Epithelial cell of esophagus (primary cell): Measurements from ENCODE around the gene POLR2J.
"Not testable (repeated sequence)": the region's sequence is repeated elsewhere in the genome, so short reads cannot be mapped to it uniquely, and the experiment has no call there.

Source experiments
- DNase-seq: peaks from one replicate; pipeline ENCODE4 v3.0.0; 2010; ENCODE audit warnings: low read depth
- H3K4me3 ChIP-seq: 2 replicates; pipeline ENCODE4 v1.5.1; 2011; ENCODE audit warnings: mild to moderate bottlenecking, low read length, control low read depth
- TF ChIP-seq, protein P1 (sequence below): IDR thresholded peaks from 2 replicates; pipeline ENCODE4 v1.5.1; 2011; ENCODE audit warnings: low read depth, mild to moderate bottlenecking, low read length, control low read depth, inconsistent platforms; ENCODE audit not compliant: insufficient read depth; ENCODE audit errors: missing control alignments

Gene POLR2J

DNA sequence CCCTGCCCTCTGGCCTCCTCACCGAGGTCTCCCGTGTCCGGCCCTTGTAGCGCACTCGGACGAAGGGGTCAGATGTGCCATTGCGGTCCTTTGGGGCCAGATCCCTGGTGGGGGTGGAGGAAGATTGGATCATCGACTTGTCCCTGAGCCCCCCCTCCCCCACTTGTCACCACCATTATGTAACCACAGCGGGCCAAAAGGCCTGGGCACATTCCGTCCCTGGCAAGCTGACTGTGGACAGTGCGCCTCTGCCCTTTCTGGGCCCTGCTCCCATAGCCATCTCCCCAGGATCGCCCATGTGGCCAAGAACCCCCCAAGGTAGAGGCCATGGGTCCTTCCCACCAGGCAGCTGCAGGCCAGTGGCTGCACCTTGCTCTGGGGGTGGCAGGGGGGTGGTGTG lies 24.4 kb upstream of the POLR2J start:
- H3K4me3 ChIP-seq, DNase-seq: not testable (repeated sequence)

DNA sequence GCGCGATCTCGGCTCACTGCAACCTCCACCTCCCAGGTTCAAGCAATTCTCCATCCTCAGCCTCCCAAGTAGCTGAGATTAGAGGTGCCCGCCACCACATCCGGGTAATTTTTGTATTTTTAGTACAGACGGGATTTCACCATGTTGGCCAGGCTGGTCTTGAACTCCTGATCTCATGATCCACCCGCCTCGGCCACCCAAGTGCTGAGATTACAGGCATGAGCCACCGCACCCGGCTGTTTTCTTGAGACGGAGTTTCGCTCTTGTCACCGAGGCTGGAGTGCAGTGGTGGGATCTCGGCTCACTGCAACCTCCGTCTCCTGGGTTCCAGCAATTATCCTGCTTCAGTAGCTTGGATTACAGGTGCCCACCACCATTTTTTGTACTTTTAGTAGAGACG lies 19.6 kb upstream of the POLR2J start:
- H3K4me3 ChIP-seq, DNase-seq: not testable (repeated sequence)

DNA sequence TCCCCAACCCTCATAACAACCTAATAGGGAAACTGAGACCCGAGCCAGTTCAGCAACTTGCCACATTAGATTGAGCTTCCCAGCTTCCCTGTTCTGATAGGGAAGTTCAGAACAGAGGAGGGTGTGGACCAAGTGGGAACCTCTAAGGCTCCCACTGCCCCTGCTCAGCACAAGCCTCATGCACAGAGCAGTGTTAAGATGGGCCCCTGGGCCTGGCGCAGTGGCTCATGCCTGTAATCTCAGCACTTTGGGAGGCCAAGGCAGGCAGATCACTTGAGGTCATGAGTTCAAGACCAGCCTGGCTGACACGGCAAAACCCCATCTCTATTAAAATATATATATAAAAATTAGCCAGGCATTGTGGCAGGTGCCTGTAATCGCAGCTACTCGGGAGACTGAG lies 18.6 kb upstream of the POLR2J start:
- H3K4me3 ChIP-seq, DNase-seq: not testable (repeated sequence)

DNA sequence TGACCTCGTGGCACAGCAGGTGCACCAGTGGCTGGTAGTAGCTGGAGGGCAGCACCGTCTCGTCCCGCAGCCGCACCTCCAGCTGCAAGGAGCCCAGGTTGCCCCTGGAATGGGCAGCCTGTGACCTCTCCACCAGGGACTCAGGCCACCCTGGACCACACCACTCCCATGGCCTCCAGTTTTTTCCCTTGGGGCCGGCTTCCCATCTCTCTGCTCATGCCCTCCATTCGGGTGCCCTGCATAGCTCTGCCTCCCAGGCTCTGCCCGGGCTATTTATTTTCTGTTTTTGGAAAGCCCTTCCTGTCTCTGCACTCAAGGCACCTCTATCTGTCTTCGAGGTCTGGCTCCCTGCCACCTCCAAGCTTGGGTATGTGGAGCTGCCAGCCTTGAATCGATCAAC lies 18.1 kb upstream of the POLR2J start:
- not testable (repeated sequence) for DNase-seq, H3K4me3 ChIP-seq

DNA sequence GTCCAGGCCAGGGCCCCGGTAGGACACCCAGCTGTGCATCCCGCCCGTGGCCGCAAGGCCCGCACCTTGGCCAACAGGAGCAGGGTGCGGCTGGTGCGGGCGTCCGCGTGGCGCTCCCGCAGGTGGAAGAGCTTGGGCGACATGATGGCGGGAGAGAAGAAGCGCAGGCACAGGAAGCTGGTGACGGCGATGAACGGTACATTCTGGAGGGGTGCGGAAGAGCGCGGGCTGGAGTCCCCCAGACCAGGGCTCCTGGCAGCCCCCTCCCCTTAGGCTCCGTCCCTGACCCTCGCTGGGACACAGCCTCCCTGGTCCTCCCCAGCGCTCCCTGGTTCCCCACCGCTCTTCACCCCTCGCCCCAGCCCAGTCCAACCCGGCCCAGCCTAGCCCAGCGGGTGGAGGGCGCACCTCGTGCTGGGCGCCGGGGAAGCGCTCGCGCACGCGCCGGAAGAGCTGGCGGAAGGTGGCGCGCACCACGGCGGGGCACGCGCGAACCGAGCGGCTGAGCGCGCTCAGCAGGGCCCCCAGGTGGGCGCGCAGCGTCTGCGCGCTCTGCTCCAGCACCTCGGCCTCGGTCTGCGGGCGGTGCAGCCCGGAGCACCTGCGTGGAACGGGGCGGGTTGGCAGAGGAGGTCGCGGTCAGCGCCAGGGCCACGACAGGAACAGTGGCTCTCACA lies 15.9 kb upstream of the POLR2J start:
- not testable (repeated sequence) for DNase-seq, H3K4me3 ChIP-seq

DNA sequence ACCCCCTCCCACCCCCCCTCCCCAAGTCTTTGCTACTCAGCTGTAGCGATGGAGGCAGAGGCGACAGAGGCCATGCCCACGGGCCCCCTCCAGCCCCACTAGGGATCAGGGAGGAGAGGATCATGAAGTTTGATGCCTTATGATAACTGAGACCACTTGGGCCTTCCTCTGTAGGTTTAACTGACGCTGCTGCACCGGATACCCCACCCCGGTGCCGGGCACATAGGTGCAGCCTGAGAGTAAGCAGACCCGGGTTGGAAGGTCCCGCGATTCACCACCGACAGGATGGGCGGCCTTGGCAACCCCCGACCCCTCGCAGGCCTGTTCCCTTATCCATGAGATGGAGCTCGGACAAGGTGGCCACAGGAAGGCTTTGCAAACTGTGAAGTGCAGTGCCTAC lies 15.3 kb upstream of the POLR2J start:
- not testable (repeated sequence) for H3K4me3 ChIP-seq, DNase-seq

DNA sequence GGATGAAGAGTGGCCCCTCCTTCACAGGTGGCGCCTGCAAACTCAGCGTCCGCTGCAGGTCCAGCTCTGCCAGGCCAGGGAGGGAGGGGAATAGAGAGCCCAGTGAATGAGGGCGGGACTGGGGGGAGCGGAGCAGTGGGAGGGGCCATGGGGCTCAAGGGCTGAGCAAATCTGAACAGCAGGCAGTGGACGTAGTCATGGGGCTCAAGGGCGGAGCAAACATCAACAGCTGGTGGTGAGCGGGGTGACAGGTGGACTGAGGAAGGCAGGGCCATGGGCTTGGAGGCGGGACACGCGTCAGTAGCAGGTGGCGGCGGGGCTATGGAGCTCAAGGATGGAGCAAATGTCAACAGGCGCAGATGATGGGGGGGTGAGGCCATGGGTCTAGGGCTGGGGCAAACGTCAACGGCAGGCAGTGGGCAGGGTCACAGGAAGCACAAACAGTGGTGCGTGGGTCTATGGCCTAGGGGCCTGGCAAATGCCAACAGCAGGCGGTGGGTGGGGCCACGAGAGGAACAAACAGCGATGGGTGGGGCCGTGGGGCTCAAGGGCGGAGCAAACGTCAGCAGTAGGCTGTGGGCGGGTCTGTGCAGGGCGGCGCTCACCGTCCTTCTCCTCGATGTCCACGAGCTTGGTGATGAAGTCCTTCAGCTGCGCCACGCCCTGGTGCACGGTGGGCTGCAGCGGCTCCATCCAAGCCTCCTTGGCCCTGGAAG lies 14.7 kb upstream of the POLR2J start:
- DNase-seq = not testable (repeated sequence)

DNA sequence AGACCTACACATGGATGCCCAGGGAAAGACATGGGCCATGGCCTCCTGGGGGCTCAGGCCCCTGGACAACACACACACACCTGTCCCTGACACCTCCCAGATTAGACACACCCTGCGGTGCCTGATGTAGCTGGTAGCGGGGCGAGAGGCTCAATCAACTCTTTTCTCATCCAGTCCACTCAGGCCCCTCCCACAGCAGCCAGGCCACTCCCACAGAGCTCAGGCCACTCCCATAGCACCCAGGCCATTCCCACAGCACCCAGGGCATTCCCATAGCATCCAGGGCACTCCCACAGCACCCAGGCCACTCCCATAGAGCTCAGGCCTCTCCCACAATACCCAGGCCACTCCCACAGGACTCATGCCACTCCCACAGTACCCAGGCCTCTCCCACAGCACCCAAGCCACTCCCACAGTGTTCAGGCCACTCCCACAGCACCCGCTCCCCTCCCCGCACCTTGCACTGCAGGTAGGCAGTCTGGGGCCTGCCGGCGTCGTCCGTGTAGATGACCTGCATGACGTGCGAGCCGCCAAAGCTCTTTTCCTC lies 11.9 kb upstream of the POLR2J start:
- not testable (repeated sequence) for DNase-seq, H3K4me3 ChIP-seq

More for the DNA sequence above, 14.7 kb upstream of the POLR2J start:
- not testable (repeated sequence) for H3K4me3 ChIP-seq

DNA sequence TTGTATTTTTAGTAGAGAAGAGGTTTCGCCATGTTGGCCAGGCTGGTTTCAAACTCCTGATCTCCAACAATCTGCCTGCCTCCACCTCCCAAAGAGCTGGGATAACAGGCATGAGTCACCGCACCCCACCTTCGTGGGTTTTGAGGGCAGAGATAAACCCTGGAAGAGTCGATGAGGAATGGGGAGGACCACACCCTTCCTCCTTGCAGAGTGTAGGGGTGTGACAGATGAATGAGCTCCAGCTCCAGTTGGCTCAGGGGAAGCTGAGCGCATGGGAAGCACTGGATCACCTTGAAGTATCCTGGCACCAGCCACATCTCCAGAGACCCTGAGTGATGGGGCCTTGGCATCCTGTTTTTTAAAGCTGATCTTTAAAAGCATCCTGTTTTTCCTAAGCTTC lies 5.6 kb upstream of the POLR2J start:
- DNase-seq, H3K4me3 ChIP-seq: not testable (repeated sequence)

DNA sequence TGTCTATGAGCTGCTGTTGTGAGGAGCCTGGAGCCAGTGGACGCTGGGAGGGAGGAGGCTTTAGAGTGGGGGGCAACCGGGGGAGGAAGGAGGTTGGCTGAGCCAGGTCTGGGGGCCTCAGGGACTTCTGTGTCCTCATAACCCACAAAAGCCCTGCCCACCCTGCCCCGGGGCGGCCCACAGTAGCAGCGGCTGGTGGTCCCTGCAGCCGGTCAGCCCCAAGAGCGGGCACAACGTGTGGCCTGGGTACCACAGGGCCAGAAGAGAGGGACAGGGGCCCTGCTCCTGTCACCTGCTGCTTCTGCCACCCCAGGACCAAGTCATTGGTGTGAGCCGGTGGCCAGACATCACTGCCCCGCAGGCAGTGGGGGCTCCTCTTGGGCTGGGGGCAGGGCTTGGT lies 3.2 kb upstream of the POLR2J start:
- not testable (repeated sequence) for DNase-seq, H3K4me3 ChIP-seq

DNA sequence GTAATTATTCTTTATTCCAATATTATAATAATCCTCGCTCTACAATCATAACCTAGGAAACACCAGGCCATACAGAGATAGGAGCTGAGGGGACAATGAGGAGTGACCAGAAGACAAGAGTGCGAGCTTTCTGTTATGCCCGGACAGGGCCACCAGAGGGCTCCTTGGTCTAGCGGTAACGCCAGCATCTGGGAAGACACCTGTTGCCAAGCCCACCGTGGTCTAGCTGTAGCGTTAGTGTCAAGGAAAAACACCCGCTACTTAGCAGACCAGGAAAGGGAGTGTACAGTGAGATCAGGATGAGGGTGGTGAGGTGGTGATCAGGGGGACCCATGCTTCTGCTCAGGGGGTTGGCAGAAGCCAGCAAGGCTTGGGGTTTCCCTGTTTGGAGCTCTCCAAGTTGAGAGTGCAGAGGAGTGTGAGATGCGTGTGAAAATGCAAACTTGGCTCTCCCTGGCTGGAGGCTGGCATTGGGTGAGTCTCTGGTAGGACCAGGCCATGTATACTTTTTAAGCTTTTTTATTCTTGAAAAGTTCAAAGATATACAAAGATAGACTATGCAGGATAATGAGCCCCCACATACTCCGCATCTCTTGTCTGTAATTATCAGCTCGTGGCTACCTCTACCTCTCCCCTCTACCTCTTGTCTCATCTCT lies 1.4 kb upstream of the POLR2J start:
- not testable (repeated sequence) for DNase-seq, H3K4me3 ChIP-seq
- TF ChIP-seq, protein P1, sequence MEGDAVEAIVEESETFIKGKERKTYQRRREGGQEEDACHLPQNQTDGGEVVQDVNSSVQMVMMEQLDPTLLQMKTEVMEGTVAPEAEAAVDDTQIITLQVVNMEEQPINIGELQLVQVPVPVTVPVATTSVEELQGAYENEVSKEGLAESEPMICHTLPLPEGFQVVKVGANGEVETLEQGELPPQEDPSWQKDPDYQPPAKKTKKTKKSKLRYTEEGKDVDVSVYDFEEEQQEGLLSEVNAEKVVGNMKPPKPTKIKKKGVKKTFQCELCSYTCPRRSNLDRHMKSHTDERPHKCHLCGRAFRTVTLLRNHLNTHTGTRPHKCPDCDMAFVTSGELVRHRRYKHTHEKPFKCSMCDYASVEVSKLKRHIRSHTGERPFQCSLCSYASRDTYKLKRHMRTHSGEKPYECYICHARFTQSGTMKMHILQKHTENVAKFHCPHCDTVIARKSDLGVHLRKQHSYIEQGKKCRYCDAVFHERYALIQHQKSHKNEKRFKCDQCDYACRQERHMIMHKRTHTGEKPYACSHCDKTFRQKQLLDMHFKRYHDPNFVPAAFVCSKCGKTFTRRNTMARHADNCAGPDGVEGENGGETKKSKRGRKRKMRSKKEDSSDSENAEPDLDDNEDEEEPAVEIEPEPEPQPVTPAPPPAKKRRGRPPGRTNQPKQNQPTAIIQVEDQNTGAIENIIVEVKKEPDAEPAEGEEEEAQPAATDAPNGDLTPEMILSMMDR = peak; percentile 36

DNA sequence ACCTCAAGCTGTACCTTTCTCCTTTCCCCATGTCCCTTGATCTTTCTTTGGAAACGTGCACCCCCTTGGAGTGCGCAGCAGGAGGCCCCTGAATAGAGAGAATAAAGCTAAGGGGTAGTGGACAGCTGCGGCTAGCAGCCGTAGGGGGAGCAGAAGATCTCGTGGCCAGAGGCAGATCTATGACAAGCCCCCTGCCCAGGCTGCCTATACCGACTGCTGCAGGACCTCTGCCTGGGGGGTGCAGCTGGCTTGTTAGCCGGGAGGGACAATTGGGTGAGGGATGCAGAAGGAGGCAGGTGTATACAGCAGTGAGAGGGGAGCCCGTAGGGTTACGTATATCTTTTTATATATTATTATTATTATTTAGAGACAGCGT lies 475 bp upstream of the POLR2J start:
- not testable (repeated sequence) for DNase-seq, H3K4me3 ChIP-seq

DNA sequence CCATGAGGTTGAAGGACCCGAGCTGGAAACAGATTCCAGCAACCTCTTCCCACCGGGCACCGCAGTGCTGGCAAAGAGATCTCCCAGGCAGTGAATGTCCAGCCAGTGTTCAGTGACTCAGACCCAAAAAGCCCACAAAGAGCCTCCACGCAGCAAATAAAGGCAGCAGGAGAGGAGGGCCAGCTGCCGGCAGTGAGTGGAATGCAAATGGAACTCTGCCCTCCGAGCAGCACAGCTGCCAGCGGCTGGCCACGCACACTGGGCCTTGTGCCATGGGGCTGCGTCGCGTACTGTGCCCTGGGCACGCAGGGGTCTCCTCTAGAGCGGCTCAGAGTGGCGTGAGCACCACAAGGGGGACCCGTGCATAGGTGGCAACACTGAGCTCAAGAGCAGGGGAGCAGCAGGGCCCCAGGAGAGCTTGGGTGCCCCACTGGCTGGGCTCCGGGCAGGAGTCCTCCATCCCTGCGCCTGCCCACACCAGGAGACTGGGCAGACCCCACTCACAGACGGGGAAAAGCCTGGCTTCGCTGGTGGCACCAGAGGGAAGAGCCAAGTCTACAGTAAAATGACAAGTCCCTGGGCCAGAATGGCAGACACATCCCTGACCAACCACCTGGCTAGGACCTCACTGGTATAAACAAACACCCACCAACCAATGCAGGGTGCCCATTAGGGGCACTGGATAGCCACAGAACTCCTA lies 3.8 kb downstream of the POLR2J start:
- not testable (repeated sequence) for H3K4me3 ChIP-seq, DNase-seq

DNA sequence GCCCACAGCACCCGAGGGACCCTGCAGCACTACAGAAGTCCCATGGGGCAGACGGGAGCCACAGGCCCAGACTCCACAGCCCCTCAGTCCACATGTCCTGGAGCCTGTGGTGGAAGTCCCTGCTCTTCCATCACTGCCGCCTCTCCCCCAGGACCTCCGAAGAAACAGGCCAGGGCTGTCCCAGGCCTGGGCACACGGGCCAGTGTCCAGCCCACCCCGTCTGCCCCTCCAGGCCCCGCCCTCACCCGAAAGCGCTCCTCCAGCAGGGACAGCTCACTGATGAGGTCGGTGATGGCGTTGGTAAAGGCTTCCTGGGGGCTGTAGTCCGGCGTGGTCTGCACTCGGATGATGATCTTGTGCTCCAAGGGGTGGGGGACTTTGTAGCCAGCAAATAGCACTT lies 4.6 kb downstream of the POLR2J start:
- not testable (repeated sequence) for H3K4me3 ChIP-seq, DNase-seq
